ENCODE data around the gene NOP53.
A peak's percentile ranks its signal among the peaks of the same experiment; 100 is the strongest.

DNA sequence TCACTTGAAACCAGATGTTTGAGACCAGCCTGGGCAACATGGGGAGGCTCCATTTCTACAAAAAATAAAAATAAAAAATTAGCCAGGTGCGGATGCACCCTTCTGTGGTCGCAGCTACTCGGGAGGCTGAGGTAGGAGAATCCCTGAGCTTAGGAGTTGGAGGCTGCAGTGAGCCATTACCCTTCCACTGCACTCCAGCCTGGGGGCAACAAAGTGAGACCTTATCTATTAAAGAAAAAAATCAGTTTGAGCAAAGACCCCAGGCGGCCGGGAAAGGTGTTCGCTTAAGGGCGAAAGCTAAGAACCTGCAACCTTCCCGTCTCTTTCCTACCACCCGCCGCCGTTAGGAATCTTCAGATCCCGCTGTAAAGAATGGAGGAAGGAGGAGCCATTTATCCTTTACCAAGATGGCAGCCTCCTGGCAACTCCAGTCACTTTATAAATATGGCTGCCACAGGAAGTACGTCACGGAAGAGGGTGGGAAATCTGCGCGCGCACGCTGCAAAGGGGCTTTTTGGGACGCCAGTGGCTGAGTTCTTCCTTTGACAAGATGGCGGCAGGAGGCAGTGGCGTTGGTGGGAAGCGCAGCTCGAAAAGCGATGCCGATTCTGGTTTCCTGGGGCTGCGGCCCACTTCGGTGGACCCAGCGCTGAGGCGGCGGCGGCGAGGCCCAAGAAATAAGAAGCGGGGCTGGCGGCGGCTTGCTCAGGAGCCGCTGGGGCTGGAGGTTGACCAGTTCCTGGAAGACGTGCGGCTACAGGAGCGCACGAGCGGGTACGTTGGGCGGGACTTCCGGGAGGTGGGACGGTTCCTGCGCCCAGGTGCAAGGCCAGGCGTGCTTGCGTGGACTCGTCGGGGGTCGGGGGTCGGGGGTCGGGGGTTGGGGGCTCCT lies at the start of gene NOP53:
- TF ChIP-seq, protein P1, sequence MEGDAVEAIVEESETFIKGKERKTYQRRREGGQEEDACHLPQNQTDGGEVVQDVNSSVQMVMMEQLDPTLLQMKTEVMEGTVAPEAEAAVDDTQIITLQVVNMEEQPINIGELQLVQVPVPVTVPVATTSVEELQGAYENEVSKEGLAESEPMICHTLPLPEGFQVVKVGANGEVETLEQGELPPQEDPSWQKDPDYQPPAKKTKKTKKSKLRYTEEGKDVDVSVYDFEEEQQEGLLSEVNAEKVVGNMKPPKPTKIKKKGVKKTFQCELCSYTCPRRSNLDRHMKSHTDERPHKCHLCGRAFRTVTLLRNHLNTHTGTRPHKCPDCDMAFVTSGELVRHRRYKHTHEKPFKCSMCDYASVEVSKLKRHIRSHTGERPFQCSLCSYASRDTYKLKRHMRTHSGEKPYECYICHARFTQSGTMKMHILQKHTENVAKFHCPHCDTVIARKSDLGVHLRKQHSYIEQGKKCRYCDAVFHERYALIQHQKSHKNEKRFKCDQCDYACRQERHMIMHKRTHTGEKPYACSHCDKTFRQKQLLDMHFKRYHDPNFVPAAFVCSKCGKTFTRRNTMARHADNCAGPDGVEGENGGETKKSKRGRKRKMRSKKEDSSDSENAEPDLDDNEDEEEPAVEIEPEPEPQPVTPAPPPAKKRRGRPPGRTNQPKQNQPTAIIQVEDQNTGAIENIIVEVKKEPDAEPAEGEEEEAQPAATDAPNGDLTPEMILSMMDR (IDR thresholded peaks at IDR 0.05; ENCODE audit: poor library complexity, severe bottlenecking), result peak; percentile 48
- TF ChIP-seq EZH2 (IDR thresholded peaks at IDR 0.05; ENCODE audit: borderline replicate concordance, insufficient read depth, low read length, poor library complexity, severe bottlenecking) (no peak), SMC3 (conservative IDR thresholded peaks at IDR 0.05; ENCODE audit: poor library complexity) (peak; percentile 34), TAF1 (IDR thresholded peaks at IDR 0.05; ENCODE audit: low read depth) (peak; percentile 86), MXI1 (conservative IDR thresholded peaks at IDR 0.05; ENCODE audit: poor library complexity, severe bottlenecking) (peak; percentile 97), EP300 (conservative IDR thresholded peaks at IDR 0.05; ENCODE audit: poor library complexity, severe bottlenecking) (peak; percentile 67), POLR2AphosphoS5 (IDR thresholded peaks at IDR 0.05) (peak; percentile 97)
